Right lobe of liver (tissue), 6 donors: ENCODE data around the gene FHL1. TPM values are rescaled to one million over a fixed set of nuclear protein-coding genes. Genes with fewer than 3 reads are reported as not detected.
A peak's percentile ranks its signal among the peaks of the same experiment; 100 is the strongest.

Experiments used
- ATAC-seq, 4 donors: fragments of 200-7000 bp; cut with Tn5 transposase; one replicate each; pipeline ENCODE4 v1.9.1; 2020; ENCODE audit warnings: mild to moderate bottlenecking in 4 of 4, moderate library complexity in 4 of 4
- DNase-seq, 3 donors: peaks; one replicate each; pipeline ENCODE4 v3.0.0-alpha.2; 2020
- H3K27ac ChIP-seq, 3 donors: fragments of 200-600 bp; one replicate each; pipeline ENCODE4 v1.8.0; 2022
- H3K27me3 ChIP-seq, 2 donors: fragments of 200-600 bp; one replicate each; pipeline ENCODE4 v1.8.0; 2022
- H3K36me3 ChIP-seq, 4 donors: fragments of 200-600 bp; sonication (generic) in 1 of 4; one replicate each; pipeline versions ENCODE4 v1.5.1 to v1.8.0; 2017 to 2022; ENCODE audit warnings: control low read depth in 1 of 4
- H3K4me1 ChIP-seq, 4 donors: fragments of 200-600 bp; sonication (generic) in 1 of 4; one replicate each; pipeline versions ENCODE4 v1.5.1 to v1.8.0; 2017 to 2022; ENCODE audit warnings: control low read depth in 1 of 4
- H3K4me3 ChIP-seq, 3 donors: fragments of 200-600 bp; one replicate each; pipeline ENCODE4 v1.8.0; 2022
- H3K9me3 ChIP-seq, 4 donors: fragments of 200-600 bp; sonication (generic) in 1 of 4; one replicate each; pipeline versions ENCODE4 v1.5.1 to v1.8.0; 2017 to 2022; ENCODE audit warnings: control low read depth in 1 of 4
- POLR2A ChIP-seq: fragments of 450-650 bp; IDR thresholded peaks from one replicate; pipeline ENCODE4 v1.6.1; 2017; ENCODE audit warnings: antibody characterized with exemption, mild to moderate bottlenecking
- WGBS: methylation state at CpG from one replicate; pipeline ENCODE4 v1.1.6; 2018; ENCODE audit warnings: low coverage, low lambda C conversion rate; ENCODE audit not compliant: insufficient coverage; ENCODE audit errors: missing lambda C conversion rate; 5-methylcytosine and 5-hydroxymethylcytosine counted together
- intact Hi-C, 2 donors: fragments of 100-400 bp; cut with DNase I; formaldehyde crosslinking; loops; one replicate each; pipeline versions ENCODE4 v1.11.2 to v1.14.1; 2022
- total RNA-seq, 6 experiments: library from RNA; depleted of rRNA in 2 of 6; stranded (reverse); fragments of >200 nt in 2 of 6; fragmentation: NEBNext Ultra II Directional in 3 of 6; extraction: Animal tissue kit (Norgen Biotek cat#: 25700) in 3 of 6; gene quantifications; one replicate each; pipeline versions ENCODE4 v1.1.0 to v1.2.4, GENCODE V29; 2016 to 2023
- TF ChIP-seq, protein P1 (sequence below), 4 donors: fragments of 200-600 bp in 3 of 4; fragments of 450-650 bp in 1 of 4; IDR thresholded peaks; one replicate each; pipeline versions ENCODE4 v1.5.1 to v1.8.0; 2016 to 2022; ENCODE audit warnings: antibody characterized with exemption in 4 of 4, mild to moderate bottlenecking in 2 of 4
- donor health status: DM: no; HTN: yes; CAD: no.
- donor health status: DM: no; HTN: no; CAD: no.
- donor health status: DM: no; HTN: no; CAD: no.
- donor health status: DM: no; HTN: yes; CAD: no.
- donor health status: DM: no; HTN: yes; CAD: no.

FHL1 gene
- total RNA-seq, 6 experiments from 2014 or later = 8.0 to 27.6 (median 18.5) TPM

DNA sequence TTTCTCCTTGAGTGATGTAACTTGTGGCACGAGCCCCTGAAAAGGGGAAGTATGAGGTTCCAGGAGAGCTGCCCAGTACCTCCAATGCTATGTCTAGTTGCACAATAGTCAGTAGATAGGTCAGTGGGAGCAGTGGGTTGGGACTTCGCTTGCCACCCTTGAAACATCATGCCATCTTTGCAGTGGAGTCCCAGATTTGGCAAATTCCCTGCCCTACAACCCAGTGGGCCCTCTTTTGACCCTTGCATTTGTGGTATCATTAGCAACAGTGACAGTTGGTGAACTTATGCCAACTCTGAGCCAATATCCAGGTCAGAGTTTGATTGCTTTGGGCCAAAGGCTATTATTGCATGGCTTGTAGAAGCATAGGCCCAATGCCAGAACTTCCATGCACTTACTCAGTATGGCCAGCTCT, 12.3 kb downstream of the FHL1 start:
- ATAC-seq = peak; percentile 88 to 94 (median 88)
- Histone ChIP-seq H3K4me1 (no peaks in the 10 kb centered on the region), H3K27me3 (no peaks in the 10 kb centered on the region), H3K4me3 (no peak overlapping the region), H3K27ac (no peak overlapping the region), H3K9me3 (no peaks in the 10 kb centered on the region), H3K36me3 (no peaks in the 10 kb centered on the region)
- DNase-seq = peak; percentile 25 to 76 (median 60)
- intact Hi-C loops = loop anchor here in 1 of 2 donors (10.0 kb wide), 1 partner anchor 125 kb away; no protein-coding TSS in a partner anchor
- WGBS = 0% methylated on average over 2 of the region's 2 CpGs
- no peak for TF ChIP-seq POLR2A
- TF ChIP-seq, protein P1, sequence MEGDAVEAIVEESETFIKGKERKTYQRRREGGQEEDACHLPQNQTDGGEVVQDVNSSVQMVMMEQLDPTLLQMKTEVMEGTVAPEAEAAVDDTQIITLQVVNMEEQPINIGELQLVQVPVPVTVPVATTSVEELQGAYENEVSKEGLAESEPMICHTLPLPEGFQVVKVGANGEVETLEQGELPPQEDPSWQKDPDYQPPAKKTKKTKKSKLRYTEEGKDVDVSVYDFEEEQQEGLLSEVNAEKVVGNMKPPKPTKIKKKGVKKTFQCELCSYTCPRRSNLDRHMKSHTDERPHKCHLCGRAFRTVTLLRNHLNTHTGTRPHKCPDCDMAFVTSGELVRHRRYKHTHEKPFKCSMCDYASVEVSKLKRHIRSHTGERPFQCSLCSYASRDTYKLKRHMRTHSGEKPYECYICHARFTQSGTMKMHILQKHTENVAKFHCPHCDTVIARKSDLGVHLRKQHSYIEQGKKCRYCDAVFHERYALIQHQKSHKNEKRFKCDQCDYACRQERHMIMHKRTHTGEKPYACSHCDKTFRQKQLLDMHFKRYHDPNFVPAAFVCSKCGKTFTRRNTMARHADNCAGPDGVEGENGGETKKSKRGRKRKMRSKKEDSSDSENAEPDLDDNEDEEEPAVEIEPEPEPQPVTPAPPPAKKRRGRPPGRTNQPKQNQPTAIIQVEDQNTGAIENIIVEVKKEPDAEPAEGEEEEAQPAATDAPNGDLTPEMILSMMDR (IDR thresholded peaks at IDR 0.05) = no peak

DNA sequence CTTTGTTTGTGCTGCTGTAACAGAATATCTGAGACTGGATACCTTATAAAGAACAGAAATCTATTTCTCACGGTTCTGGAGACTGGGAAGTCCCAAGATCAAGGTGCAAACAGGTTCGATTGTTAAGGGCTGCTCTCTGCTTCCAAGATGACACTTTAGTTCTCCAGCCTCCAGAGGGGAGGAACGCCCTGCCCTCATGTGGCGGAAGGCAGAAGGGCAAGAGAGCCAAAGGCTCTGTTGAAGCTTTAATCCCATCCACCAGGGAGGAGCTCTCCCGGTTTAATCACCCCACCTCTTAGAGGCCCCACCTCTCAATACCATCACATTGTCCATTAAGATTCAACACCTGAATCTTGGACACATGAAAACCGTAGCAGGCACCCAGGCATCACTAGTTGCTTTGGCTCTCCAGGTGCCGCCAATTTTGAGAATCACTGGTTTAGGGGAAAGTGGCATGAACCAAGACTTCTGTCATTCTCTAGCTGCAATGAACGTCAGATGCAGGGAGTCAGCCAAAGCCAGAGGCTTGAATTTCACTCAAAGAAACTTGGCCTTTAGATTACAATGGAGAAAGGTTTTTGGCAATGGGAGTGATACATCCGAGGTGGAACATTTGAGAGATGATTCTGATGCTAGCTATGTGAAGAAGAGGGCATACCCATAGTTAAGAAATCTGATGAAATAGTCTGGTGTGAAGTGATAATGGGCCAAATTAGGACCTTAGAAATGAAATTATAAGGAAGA, 15.7 kb downstream of the FHL1 start:
- Histone ChIP-seq H3K27ac (no peak overlapping the region), H3K4me3 (no peak overlapping the region), H3K27me3 (no peaks in the 10 kb centered on the region), H3K36me3 (no peaks in the 10 kb centered on the region), H3K4me1 (no peaks in the 10 kb centered on the region), H3K9me3 (no peaks in the 10 kb centered on the region)
- DNase-seq = peak in 2 of 3 donors; percentile 52 to 57
- 20% methylated on average over 9 of the region's 9 CpGs for WGBS
- TF ChIP-seq, protein P1 (IDR thresholded peaks at IDR 0.05) = peak; percentile 65 to 77 (median 72)
- no peak for TF ChIP-seq POLR2A
- peak; percentile 75 to 83 (median 78) for ATAC-seq
- intact Hi-C loops = loop anchor here in 1 of 2 donors (10.0 kb wide), 1 partner anchor 128 kb away; no protein-coding TSS in a partner anchor

DNA sequence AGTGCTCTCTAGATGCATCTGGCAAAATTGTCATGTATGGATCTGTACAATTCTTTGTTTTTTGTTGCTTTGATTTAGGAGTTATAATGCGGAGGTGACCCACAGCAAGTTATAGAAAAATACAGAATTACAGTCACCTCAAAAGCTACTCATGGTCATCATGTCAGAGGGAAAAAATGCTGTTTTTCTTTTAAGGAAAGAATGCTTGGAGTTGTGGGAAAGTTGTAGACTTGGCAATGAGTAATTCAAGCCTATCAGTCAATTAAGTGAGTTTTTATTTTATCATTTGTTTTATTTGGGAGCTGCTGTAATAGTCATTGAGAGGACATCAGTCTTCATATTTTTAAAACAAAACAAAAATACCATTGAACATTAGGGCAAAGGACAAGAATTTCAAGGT, 16.4 kb downstream of the FHL1 start:
- H3K27me3 ChIP-seq = no peaks in the 10 kb centered on the region
- TF ChIP-seq POLR2A = no peak
- TF ChIP-seq, protein P1 (IDR thresholded peaks at IDR 0.05) = no peak
- intact Hi-C loops = loop anchor here in 1 of 2 donors (10.0 kb wide), 1 partner anchor 129 kb away; no protein-coding TSS in a partner anchor
- H3K36me3 ChIP-seq = no peaks in the 10 kb centered on the region
- no peaks in the 10 kb centered on the region for H3K9me3 ChIP-seq
- WGBS = 75% methylated on average over 1 of the region's 1 CpG
- ATAC-seq = no peak
- H3K4me3 ChIP-seq = no peak overlapping the region
- H3K27ac ChIP-seq = no peak overlapping the region
- no peak for DNase-seq
- H3K4me1 ChIP-seq = no peaks in the 10 kb centered on the region

DNA sequence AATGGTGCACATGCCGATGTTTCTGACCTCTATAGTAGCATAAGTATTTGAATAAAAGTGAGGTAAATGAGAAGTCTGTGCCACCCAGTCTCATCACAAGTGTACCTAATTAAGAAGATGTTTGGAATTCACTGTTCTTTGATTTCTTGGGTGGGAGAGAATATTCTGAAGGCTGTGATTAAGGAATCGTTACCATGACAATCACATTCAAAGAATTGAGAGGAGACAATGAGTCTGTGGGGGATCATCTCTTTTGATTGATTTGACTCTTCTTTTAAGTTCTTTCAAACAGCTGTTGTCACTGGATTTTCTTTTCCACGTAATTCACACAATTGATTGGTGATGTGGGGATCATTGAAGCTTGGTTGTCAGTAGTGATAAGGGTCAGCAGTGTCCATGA, 18.1 kb downstream of the FHL1 start:
- WGBS = 30% methylated on average over 3 of the region's 3 CpGs
- ATAC-seq (no peak), DNase-seq (no peak)
- Histone ChIP-seq H3K36me3 (no peaks in the 10 kb centered on the region), H3K27ac (no peak overlapping the region), H3K27me3 (no peaks in the 10 kb centered on the region), H3K4me1 (peaks cover 0 to 3% (median 0%) of the 10 kb centered on the region in 4 donors), H3K9me3 (no peaks in the 10 kb centered on the region), H3K4me3 (no peak overlapping the region)
- no peak for TF ChIP-seq POLR2A
- TF ChIP-seq, protein P1 (IDR thresholded peaks at IDR 0.05) = no peak
- intact Hi-C loops = loop anchor here in 1 of 2 donors (10.0 kb wide), 1 partner anchor 131 kb away; no protein-coding TSS in a partner anchor
